ENCODE data around the gene MYZAP. TPM values are rescaled to one million over a fixed set of nuclear protein-coding genes. Genes with fewer than 3 reads are reported as not detected.

Gene MYZAP
- total and polyA plus RNA-seq, 4 donors = 0.50 to 1.8 (median 0.99) TPM

- TF ChIP-seq YY1 (IDR thresholded peaks at IDR 0.05) (no peak), TAF1 (conservative IDR thresholded peaks at IDR 0.05) (no peak), RAD21 (IDR thresholded peaks at IDR 0.05) (no peak), CTCF (IDR thresholded peaks at IDR 0.05; ENCODE audit: low read depth, low read length, missing input control) (no peak), RXRA (IDR thresholded peaks at IDR 0.05) (no peak), NR2F2 (IDR thresholded peaks at IDR 0.05) (no peak), SP1 (IDR thresholded peaks at IDR 0.05) (no peak)
- no peak overlapping the region for H3K4me3 ChIP-seq (ENCODE audit: low read depth in 1 of 3, low read length in 3 of 3)
- no peaks in the 10 kb centered on the region for H3K27me3 ChIP-seq (ENCODE audit: control insufficient read depth in 4 of 4, insufficient read depth in 4 of 4, low read length in 3 of 4)
- DNase-seq (ENCODE audit: low spot score) = no peak
- no peak overlapping the region for H3K9ac ChIP-seq (ENCODE audit: low read depth in 1 of 2, low read length in 2 of 2)
- no peaks in the 10 kb centered on the region for H3K9me3 ChIP-seq (ENCODE audit: control insufficient read depth in 4 of 4, low read length in 3 of 4)
- H3K27ac ChIP-seq (ENCODE audit: low read depth in 1 of 2, low read length in 2 of 2) = no peak overlapping the region
- 85% methylated on average over 6 of the region's 6 CpGs for WGBS
- no peaks in the 10 kb centered on the region for H3K36me3 ChIP-seq (ENCODE audit: control insufficient read depth in 4 of 4, insufficient read depth in 3 of 4, low read depth in 1 of 4, low read length in 3 of 4)
- H3K4me1 ChIP-seq (ENCODE audit: control insufficient read depth in 4 of 4, insufficient read depth in 4 of 4, low read length in 3 of 4) = peaks cover 0 to 3% (median 0%) of the 10 kb centered on the region in 4 donors
These were observed 139.9 kb downstream of the MYZAP start for GRCh38 chr15:57731530-57732103.

- TF ChIP-seq GABPA (IDR thresholded peaks at IDR 0.05 in 1 of 2, conservative IDR thresholded peaks at IDR 0.05 in 1 of 2) (no peak), REST (IDR thresholded peaks at IDR 0.05) (no peak), FOXA1 (IDR thresholded peaks at IDR 0.05) (peak; percentile 31), HNF4G (IDR thresholded peaks at IDR 0.05) (no peak), TAF1 (conservative IDR thresholded peaks at IDR 0.05) (no peak), MAX (IDR thresholded peaks at IDR 0.05) (no peak), JUND (IDR thresholded peaks at IDR 0.05) (no peak), RAD21 (IDR thresholded peaks at IDR 0.05) (peak; percentile 75 to 78), EGR1 (IDR thresholded peaks at IDR 0.05; ENCODE audit: low read depth in 2 of 2) (no peak), CTCF (IDR thresholded peaks at IDR 0.05; ENCODE audit: low read depth, low read length, missing input control) (peak; percentile 86), SP1 (IDR thresholded peaks at IDR 0.05) (no peak), HNF4A (conservative IDR thresholded peaks at IDR 0.05) (no peak), YY1 (IDR thresholded peaks at IDR 0.05) (no peak), NR2F2 (IDR thresholded peaks at IDR 0.05) (no peak), ZBTB33 (IDR thresholded peaks at IDR 0.05) (no peak), ATF3 (IDR thresholded peaks at IDR 0.05) (no peak), RXRA (IDR thresholded peaks at IDR 0.05) (peak; percentile 10 to 40), FOXA2 (IDR thresholded peaks at IDR 0.05) (peak; percentile 66)
- Histone ChIP-seq H3K4me3 (ENCODE audit: low read depth in 1 of 3, low read length in 3 of 3) (peak overlapping the region in 2 of 3 donors; percentile 8 to 30), H3K27ac (ENCODE audit: low read depth in 1 of 2, low read length in 2 of 2) (no peak overlapping the region), H3K36me3 (ENCODE audit: control insufficient read depth in 4 of 4, insufficient read depth in 3 of 4, low read depth in 1 of 4, low read length in 3 of 4) (no peaks in the 10 kb centered on the region), H3K4me1 (ENCODE audit: control insufficient read depth in 4 of 4, insufficient read depth in 4 of 4, low read length in 3 of 4) (peaks cover 0 to 3% (median 0%) of the 10 kb centered on the region in 4 donors), H3K27me3 (ENCODE audit: control insufficient read depth in 4 of 4, insufficient read depth in 4 of 4, low read length in 3 of 4) (no peaks in the 10 kb centered on the region), H3K9me3 (ENCODE audit: control insufficient read depth in 4 of 4, low read length in 3 of 4) (no peaks in the 10 kb centered on the region), H3K9ac (ENCODE audit: low read depth in 1 of 2, low read length in 2 of 2) (no peak overlapping the region)
- 34% methylated on average over 12 of the region's 12 CpGs for WGBS
- peak; percentile 47 for DNase-seq (ENCODE audit: low spot score)
These were observed 141.0 kb downstream of the MYZAP start for GRCh38 chr15:57732526-57733331.

Measured in liver (tissue), 9 donors.